Gastrocnemius medialis (tissue), 4 donors: ENCODE measurements around the gene LMOD2.

ENCODE experiments used
- CTCF ChIP-seq, 5 experiments: fragments of 450-650 bp in 3 of 5; fragments of 200-600 bp in 2 of 5; sonication (generic) in 2 of 5; IDR thresholded peaks in 4 of 5; conservative IDR thresholded peaks in 1 of 5; 1 replicate in 4 of 5; 2 replicates in 1 of 5; pipeline ENCODE4 v1.5.1; 2016 to 2019; ENCODE audit warnings: antibody characterized with exemption in 5 of 5, mild to moderate bottlenecking in 3 of 5, moderate library complexity in 3 of 5
- POLR2A ChIP-seq, 2 donors: fragments of 450-650 bp; IDR thresholded peaks; one replicate each; pipeline ENCODE4 v1.6.1; 2017; ENCODE audit warnings: antibody characterized with exemption in 2 of 2, mild to moderate bottlenecking in 2 of 2, moderate library complexity in 2 of 2

- no peak for TF ChIP-seq CTCF (IDR thresholded peaks at IDR 0.05 in 4 of 5, conservative IDR thresholded peaks at IDR 0.05 in 1 of 5)
- no peak for TF ChIP-seq POLR2A (IDR thresholded peaks at IDR 0.05)
Measured at GRCh38 chr7:123666492-123666891, 10.8 kb downstream of the LMOD2 start.
